ENCODE results near the gene GFRA1.

GFRA1 gene

GRCh38 chr10:116272440-116273283, at the start of gene GFRA1:
GFRA1 (minus strand) TSS chr10:116273206; CDS start chr10:116272029, 1,177 bp downstream.
- DNase-seq: no peak

- no peak for DNase-seq
These were observed 43.5 kb upstream of the GFRA1 start for GRCh38 chr10:116316503-116316902.

- DNase-seq: no peak
These were observed 39.5 kb upstream of the GFRA1 start for GRCh38 chr10:116312548-116312947.

GRCh38 chr10:116311706-116312490, 38.9 kb upstream of the GFRA1 start:
- DNase-seq: no peak

GRCh38 chr10:116311016-116311415, 38.0 kb upstream of the GFRA1 start:
- no peak for DNase-seq

GRCh38 chr10:116307455-116307854, 34.4 kb upstream of the GFRA1 start:
- DNase-seq: no peak

GRCh38 chr10:116306847-116307246, 33.8 kb upstream of the GFRA1 start:
- DNase-seq: no peak

- DNase-seq: no peak
These were observed 31.9 kb upstream of the GFRA1 start for GRCh38 chr10:116304923-116305322.

- no peak for DNase-seq
These were observed 27.5 kb upstream of the GFRA1 start for GRCh38 chr10:116300542-116300941.

GRCh38 chr10:116298586-116298985, 25.6 kb upstream of the GFRA1 start:
- DNase-seq: no peak

- no peak for DNase-seq
These were observed 23.3 kb upstream of the GFRA1 start for GRCh38 chr10:116296291-116296721.

GRCh38 chr10:116292493-116292892, 19.5 kb upstream of the GFRA1 start:
- DNase-seq: no peak

GRCh38 chr10:116289652-116290051, 16.6 kb upstream of the GFRA1 start:
- DNase-seq: no peak

GRCh38 chr10:116287906-116288501, 15.0 kb upstream of the GFRA1 start:
- DNase-seq: no peak

GRCh38 chr10:116286626-116287200, 13.7 kb upstream of the GFRA1 start:
- DNase-seq: no peak

- DNase-seq: no peak
These were observed 8.8 kb upstream of the GFRA1 start for GRCh38 chr10:116281775-116282174.

- no peak for DNase-seq
These were observed 5.8 kb upstream of the GFRA1 start for GRCh38 chr10:116278846-116279245.

- no peak for DNase-seq
These were observed 4.0 kb upstream of the GFRA1 start for GRCh38 chr10:116276981-116277380.

- DNase-seq: no peak
These were observed 1.3 kb upstream of the GFRA1 start for GRCh38 chr10:116274064-116274904.

GRCh38 chr10:116271593-116272439, 1.2 kb downstream of the GFRA1 start:
- no peak for DNase-seq

Data from DMS79 (cell line).